AG04450 (cell line): ENCODE results near the gene PSMC1. TPM values are rescaled to one million over a fixed set of nuclear protein-coding genes. Genes with fewer than 3 reads are reported as not detected.
"Not testable (repeated sequence)": the region's sequence is repeated elsewhere in the genome, so short reads cannot be mapped to it uniquely, and the experiment has no call there.

Experiments used
- CTCF ChIA-PET: fragments of 300-600, 350-600 bp; formaldehyde crosslinking; extraction: SDS; loops from one replicate; lab custom pipeline; 2022; ENCODE audit warnings: antibody characterized with exemption, inconsistent platforms; lab: Charles Lee
- POLR2A ChIA-PET: fragments of 350-600 bp; formaldehyde crosslinking; extraction: SDS; loops from one replicate; lab custom pipeline; 2021; ENCODE audit warnings: antibody characterized with exemption, inconsistent platforms; lab: Yijun Ruan, JAX
- DNase-seq: peaks from one replicate; pipeline ENCODE4 v3.0.0-alpha.2; 2011; ENCODE audit warnings: low read depth, low spot score
- H3K27ac ChIP-seq: one replicate; pipeline ENCODE4 v1.5.1; 2012; ENCODE audit warnings: low read depth, low read length, control low read depth
- H3K27me3 ChIP-seq: one replicate; pipeline ENCODE4 v1.6.0; 2012; ENCODE audit warnings: low read length; ENCODE audit not compliant: control insufficient read depth, insufficient read depth
- H3K4me3 ChIP-seq: 2 replicates; pipeline ENCODE4 v1.5.1; 2011; ENCODE audit warnings: mild to moderate bottlenecking, low read depth, low read length, control low read depth
- H3K9me3 ChIP-seq: 2 replicates; pipeline ENCODE4 v1.5.1; 2012; ENCODE audit warnings: low read length; ENCODE audit not compliant: control insufficient read depth, insufficient read depth
- CTCF ChIP-seq: IDR thresholded peaks from 2 replicates; pipeline ENCODE4 v1.5.1; 2011; ENCODE audit warnings: low read depth, low read length, control low read depth, inconsistent platforms
- polyA plus RNA-seq: library from polyadenylated mRNA; depleted of rRNA; stranded (reverse); fragments of >200 nt; gene quantifications from 2 replicates; pipeline ENCODE4 v1.2.3, GENCODE V29; 2011

Gene PSMC1
- polyA plus RNA-seq, 1 experiment = 228 TPM

DNA sequence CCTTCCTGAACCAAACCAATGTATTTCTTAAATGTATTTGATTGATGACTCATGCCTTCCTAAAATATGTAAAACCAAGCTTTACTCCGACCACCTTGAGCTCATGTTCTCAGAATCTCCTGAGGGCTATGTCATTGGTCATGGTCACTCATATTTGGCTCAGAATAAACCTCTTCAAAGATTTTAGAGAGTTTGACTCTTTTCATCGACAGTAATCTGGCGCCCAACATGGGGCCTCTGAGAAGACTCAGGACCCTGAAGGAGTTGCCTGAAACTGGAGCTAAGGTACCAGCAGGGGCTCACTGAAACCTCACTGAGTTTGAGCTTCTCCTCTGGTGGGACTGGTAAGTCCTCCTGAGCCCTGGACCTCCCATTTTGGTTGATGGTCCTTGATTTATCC, 17.2 kb upstream of the PSMC1 start:
- DNase-seq = no peak
- Histone ChIP-seq H3K4me3 (no peak overlapping the region), H3K27me3 (peaks cover 4% of the 10 kb centered on the region), H3K9me3 (peaks cover 24% of the 10 kb centered on the region), H3K27ac (no peak overlapping the region)
- ChIA-PET POLR2A (no interaction called here), CTCF (interaction anchor here (3.1 kb wide), 1 partner anchor 266 kb away, joined by 15 read pairs; no protein-coding TSS in a partner anchor)
- TF ChIP-seq CTCF = no peak

GRCh38 chr14:90242444-90242843, 13.9 kb upstream of the PSMC1 start:
- peaks cover 24% of the 10 kb centered on the region for H3K9me3 ChIP-seq
- H3K4me3 ChIP-seq = no peak overlapping the region
- DNase-seq = no peak
- TF ChIP-seq CTCF = no peak
- POLR2A ChIA-PET = no interaction called here
- CTCF ChIA-PET = no interaction called here
- no peak overlapping the region for H3K27ac ChIP-seq
- no peaks in the 10 kb centered on the region for H3K27me3 ChIP-seq

DNA sequence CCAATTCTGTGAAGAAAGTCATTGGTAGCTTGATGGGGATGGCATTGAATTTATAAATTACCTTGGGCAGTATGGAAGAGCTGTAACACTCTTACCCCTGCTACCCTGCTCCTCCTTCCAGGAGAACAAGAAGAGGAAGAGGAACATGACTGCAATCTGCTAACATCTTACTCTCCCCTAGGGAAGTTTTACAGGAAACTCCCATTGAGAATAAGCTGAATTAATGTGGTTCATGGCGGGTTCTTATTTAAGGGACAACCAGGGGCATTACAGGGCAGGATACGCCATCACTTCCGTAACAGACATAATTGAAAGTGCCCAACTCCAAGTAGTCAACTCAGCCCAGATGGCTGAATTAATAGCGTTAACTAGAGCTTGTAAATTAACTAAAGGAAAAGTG, 9.4 kb upstream of the PSMC1 start:
- ChIA-PET POLR2A (no interaction called here), CTCF (no interaction called here)
- Histone ChIP-seq H3K27ac (no peak overlapping the region), H3K9me3 (no peaks in the 10 kb centered on the region), H3K4me3 (no peak overlapping the region), H3K27me3 (no peaks in the 10 kb centered on the region)
- no peak for TF ChIP-seq CTCF
- DNase-seq = no peak

- H3K4me3 ChIP-seq, CTCF ChIA-PET, H3K27me3 ChIP-seq, H3K9me3 ChIP-seq, DNase-seq, POLR2A ChIA-PET, H3K27ac ChIP-seq: not testable (repeated sequence)
Measured at GRCh38 chr14:90247441-90247840, 8.9 kb upstream of the PSMC1 start.

GRCh38 chr14:90248594-90248993, 7.8 kb upstream of the PSMC1 start:
- DNase-seq = no peak
- no peak for TF ChIP-seq CTCF
- POLR2A ChIA-PET = no interaction called here
- Histone ChIP-seq H3K27ac (no peak overlapping the region), H3K9me3 (no peaks in the 10 kb centered on the region), H3K4me3 (no peak overlapping the region), H3K27me3 (peaks cover 2% of the 10 kb centered on the region)
- CTCF ChIA-PET = interaction anchor here (0.7 kb wide), 1 partner anchor 13 kb away, joined by 7 read pairs; no protein-coding TSS in a partner anchor

GRCh38 chr14:90253826-90254225, 2.5 kb upstream of the PSMC1 start:
- ChIA-PET POLR2A (no interaction called here), CTCF (no interaction called here)
- H3K4me3 ChIP-seq = no peak overlapping the region
- H3K27ac ChIP-seq = no peak overlapping the region
- no peak for DNase-seq
- no peak for TF ChIP-seq CTCF
- H3K27me3 ChIP-seq = peaks cover 2% of the 10 kb centered on the region
- peaks cover 4% of the 10 kb centered on the region; the same call in 1 of the 2 replicates for H3K9me3 ChIP-seq
